ENCODE measurements around the gene DOCK1. TPM values are rescaled to one million over a fixed set of nuclear protein-coding genes. Genes with fewer than 3 reads are reported as not detected.

The DOCK1 gene
- total RNA-seq, 4 donors from 2014 or later: 4.3 to 6.0 (median 4.8) TPM

DNA sequence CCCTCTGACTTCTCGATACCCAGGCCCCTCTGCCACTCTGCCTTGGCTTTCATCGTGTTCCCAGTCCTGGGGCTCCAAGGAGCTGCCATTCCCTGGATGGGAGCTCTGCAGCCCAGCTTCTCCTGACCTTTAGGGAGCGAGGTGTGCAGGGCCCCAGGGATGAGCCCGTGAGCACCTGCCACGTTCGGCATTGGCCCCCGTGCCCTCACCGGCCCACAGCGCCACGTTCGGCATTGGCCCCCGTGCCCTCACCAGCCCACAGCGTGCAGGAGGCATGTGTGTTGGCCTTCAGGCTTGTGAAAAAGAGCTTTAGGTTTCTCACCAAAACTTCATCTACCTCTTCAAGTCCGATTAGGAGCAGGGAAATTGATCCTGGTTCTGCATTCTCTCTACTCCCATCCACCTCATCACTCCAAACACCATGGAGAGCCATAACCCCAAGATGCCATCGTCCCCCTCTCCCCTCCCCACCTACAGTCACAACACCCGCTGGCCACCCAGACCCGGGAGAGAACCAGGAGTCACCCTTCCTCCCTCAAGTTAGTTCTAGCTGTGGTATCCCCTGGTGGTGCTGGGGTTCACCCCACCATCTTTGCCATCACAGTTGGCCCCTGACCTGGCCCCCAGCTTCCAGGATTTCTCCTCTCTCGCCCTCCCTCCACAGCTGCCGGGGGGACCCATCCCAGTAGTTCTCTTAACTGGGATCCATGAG is 524.5 kb downstream of the DOCK1 start:
- Histone ChIP-seq H3K36me3 (no peaks in the 10 kb centered on the region), H3K9me3 (no peaks in the 10 kb centered on the region), H3K4me3 (no peak overlapping the region), H3K27ac (no peak overlapping the region), H3K4me1 (no peaks in the 10 kb centered on the region), H3K27me3 (no peaks in the 10 kb centered on the region)
- intact Hi-C loops (cut with DNase I; ENCODE audit: low total_unique reads): no loop called here
- no peak for DNase-seq
- ATAC-seq: no peak
- TF ChIP-seq POLR2A (IDR thresholded peaks at IDR 0.05): no peak
- TF ChIP-seq, protein P1, sequence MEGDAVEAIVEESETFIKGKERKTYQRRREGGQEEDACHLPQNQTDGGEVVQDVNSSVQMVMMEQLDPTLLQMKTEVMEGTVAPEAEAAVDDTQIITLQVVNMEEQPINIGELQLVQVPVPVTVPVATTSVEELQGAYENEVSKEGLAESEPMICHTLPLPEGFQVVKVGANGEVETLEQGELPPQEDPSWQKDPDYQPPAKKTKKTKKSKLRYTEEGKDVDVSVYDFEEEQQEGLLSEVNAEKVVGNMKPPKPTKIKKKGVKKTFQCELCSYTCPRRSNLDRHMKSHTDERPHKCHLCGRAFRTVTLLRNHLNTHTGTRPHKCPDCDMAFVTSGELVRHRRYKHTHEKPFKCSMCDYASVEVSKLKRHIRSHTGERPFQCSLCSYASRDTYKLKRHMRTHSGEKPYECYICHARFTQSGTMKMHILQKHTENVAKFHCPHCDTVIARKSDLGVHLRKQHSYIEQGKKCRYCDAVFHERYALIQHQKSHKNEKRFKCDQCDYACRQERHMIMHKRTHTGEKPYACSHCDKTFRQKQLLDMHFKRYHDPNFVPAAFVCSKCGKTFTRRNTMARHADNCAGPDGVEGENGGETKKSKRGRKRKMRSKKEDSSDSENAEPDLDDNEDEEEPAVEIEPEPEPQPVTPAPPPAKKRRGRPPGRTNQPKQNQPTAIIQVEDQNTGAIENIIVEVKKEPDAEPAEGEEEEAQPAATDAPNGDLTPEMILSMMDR (IDR thresholded peaks at IDR 0.05 in 4 of 5, conservative IDR thresholded peaks at IDR 0.05 in 1 of 5): no peak
- in situ Hi-C loops (cut with MboI; ENCODE audit: low sequenced_read_pairs in 4 of 4): no loop called here

DNA sequence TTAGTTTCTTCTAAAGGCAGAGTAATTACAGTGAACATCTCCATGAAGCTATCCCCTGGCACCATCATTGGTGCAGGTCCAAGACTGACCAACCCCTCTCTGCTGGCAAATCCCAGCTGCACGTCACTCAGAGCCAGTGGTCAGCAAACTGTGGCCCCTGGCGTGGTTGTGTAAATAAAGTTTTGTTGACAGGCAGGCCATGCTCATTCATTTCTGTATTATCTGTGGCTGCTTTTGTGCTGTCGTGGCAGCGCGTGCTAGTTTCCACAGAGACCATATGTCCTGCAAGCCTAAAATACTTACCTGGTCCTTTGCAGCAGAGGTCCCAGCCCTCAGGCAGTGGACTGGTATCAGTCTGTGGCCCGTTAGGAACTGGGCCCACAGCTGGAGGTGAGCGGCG is 526.3 kb downstream of the DOCK1 start:
- Histone ChIP-seq H3K36me3 (no peaks in the 10 kb centered on the region), H3K27ac (no peak overlapping the region), H3K9me3 (no peaks in the 10 kb centered on the region), H3K4me1 (no peaks in the 10 kb centered on the region), H3K27me3 (no peaks in the 10 kb centered on the region), H3K4me3 (no peak overlapping the region)
- ATAC-seq: no peak
- DNase-seq: no peak
- intact Hi-C loops (cut with DNase I; ENCODE audit: low total_unique reads) (no loop called here), in situ Hi-C loops (cut with MboI; ENCODE audit: low sequenced_read_pairs in 4 of 4) (no loop called here)
- no peak for TF ChIP-seq POLR2A (IDR thresholded peaks at IDR 0.05)
- TF ChIP-seq, protein P1 (IDR thresholded peaks at IDR 0.05 in 4 of 5, conservative IDR thresholded peaks at IDR 0.05 in 1 of 5): no peak

DNA sequence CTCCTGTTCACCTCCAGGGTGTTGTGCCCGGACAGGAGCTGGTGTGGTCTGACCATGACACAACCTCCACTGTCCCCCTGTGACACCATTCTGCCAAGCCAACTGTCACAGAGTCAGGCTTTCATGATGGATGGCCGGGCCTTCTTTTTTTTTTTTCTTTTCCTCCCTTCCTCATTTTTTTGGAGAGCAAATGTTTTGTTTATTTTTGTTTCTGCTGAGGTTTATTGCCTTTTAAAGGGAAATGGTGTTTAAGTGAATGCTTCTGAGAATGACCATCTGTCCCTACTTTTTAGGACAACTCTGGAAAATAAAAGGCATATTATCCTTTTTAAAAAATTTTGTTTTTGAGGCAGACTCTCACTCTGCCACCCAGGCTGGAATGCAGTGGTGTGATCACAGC is 528.8 kb downstream of the DOCK1 start:
- ATAC-seq: no peak
- TF ChIP-seq POLR2A (IDR thresholded peaks at IDR 0.05): no peak
- TF ChIP-seq, protein P1 (IDR thresholded peaks at IDR 0.05 in 4 of 5, conservative IDR thresholded peaks at IDR 0.05 in 1 of 5): no peak
- intact Hi-C loops (cut with DNase I; ENCODE audit: low total_unique reads) (no loop called here), in situ Hi-C loops (cut with MboI; ENCODE audit: low sequenced_read_pairs in 4 of 4) (no loop called here)
- Histone ChIP-seq H3K4me3 (no peak overlapping the region), H3K27me3 (no peaks in the 10 kb centered on the region), H3K9me3 (no peaks in the 10 kb centered on the region), H3K4me1 (no peaks in the 10 kb centered on the region), H3K27ac (no peak overlapping the region), H3K36me3 (no peaks in the 10 kb centered on the region)
- DNase-seq: no peak

DNA sequence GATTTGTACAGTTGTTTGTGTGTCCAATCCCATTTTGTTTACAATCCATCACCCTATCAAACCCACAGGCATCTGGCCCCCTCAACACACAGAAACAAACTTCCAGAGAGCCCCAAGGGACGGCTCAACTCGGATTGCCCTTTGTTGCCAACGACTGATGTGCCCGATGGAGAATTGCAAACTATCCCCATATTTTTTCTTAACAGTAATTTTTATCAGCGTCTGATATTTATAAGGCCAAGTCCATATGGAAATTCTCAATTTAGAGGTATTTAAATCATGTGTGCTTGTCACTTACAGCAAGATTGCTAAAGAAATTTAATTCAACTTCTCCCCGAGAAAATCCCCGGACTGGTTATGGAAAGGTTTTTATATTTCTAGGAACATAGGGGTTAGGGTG is 530.0 kb downstream of the DOCK1 start:
- in situ Hi-C loops (cut with MboI; ENCODE audit: low sequenced_read_pairs in 4 of 4): no loop called here
- Histone ChIP-seq H3K27me3 (no peaks in the 10 kb centered on the region), H3K36me3 (no peaks in the 10 kb centered on the region), H3K9me3 (no peaks in the 10 kb centered on the region), H3K4me1 (no peaks in the 10 kb centered on the region), H3K4me3 (no peak overlapping the region), H3K27ac (no peak overlapping the region)
- TF ChIP-seq POLR2A (IDR thresholded peaks at IDR 0.05): no peak
- TF ChIP-seq, protein P1 (IDR thresholded peaks at IDR 0.05 in 4 of 5, conservative IDR thresholded peaks at IDR 0.05 in 1 of 5): no peak
- intact Hi-C loops (cut with DNase I; ENCODE audit: low total_unique reads): no loop called here
- ATAC-seq (no peak), DNase-seq (no peak)

DNA sequence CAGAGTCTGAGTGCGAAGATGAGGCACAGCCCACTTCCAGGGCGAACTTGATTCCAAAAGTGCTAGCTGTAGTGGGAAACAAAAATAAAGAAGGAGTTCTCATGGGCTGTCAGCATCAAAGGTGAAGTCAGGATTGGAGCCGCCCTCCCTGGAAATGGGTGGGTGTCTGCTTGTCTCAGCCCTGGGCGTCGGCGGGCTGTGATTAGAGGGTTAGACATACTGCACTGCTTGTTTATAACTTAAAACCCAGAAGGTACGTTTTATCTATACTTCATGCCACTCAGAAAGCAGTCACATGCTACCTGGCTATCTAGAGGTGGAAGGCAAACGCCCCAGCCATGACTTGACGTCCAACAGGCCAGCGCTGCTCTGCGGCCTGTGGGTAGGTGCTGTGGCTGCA is 535.1 kb downstream of the DOCK1 start:
- TF ChIP-seq POLR2A (IDR thresholded peaks at IDR 0.05): no peak
- TF ChIP-seq, protein P1 (IDR thresholded peaks at IDR 0.05 in 4 of 5, conservative IDR thresholded peaks at IDR 0.05 in 1 of 5): no peak
- no peak overlapping the region for H3K27ac ChIP-seq
- no peaks in the 10 kb centered on the region for H3K9me3 ChIP-seq
- H3K4me3 ChIP-seq: no peak overlapping the region
- in situ Hi-C loops (cut with MboI; ENCODE audit: low sequenced_read_pairs in 4 of 4): no loop called here
- DNase-seq (no peak), ATAC-seq (no peak)
- H3K36me3 ChIP-seq: no peaks in the 10 kb centered on the region
- no peaks in the 10 kb centered on the region for H3K27me3 ChIP-seq
- H3K4me1 ChIP-seq: no peaks in the 10 kb centered on the region
- intact Hi-C loops (cut with DNase I; ENCODE audit: low total_unique reads): no loop called here

All from gastrocnemius medialis (tissue), 4 donors.